Kidney (tissue), 14 donors: ENCODE results near the gene NRXN2. TPM values are rescaled to one million over a fixed set of nuclear protein-coding genes. Genes with fewer than 3 reads are reported as not detected.

ENCODE experiments used
- DNase-seq, 5 donors: peaks; one replicate each; pipeline ENCODE4 v3.0.0-alpha.2; 2013 to 2020
- FAIRE-seq: peaks from 2 replicates; lab custom pipeline; 2012; peaks lifted over from hg19 to GRCh38; lab: Jason Lieb, UNC
- H3K27ac ChIP-seq, 2 donors: one replicate each; pipeline ENCODE4 v1.7.0; 2013; ENCODE audit warnings: low read depth in 2 of 2, low read length in 2 of 2, inconsistent platforms in 1 of 2
- H3K27me3 ChIP-seq: one replicate; pipeline ENCODE4 v1.7.1; 2013; ENCODE audit warnings: low read length, inconsistent platforms; ENCODE audit not compliant: control insufficient read depth, insufficient read depth
- H3K36me3 ChIP-seq, 3 donors: one replicate each; pipeline versions ENCODE4 v1.7.0 to v1.7.1; 2013; ENCODE audit warnings: low read length in 3 of 3, control low read depth in 1 of 3, inconsistent platforms in 1 of 3; ENCODE audit not compliant: insufficient read depth in 3 of 3, control insufficient read depth in 2 of 3
- H3K4me1 ChIP-seq, 3 donors: one replicate each; pipeline versions ENCODE4 v1.7.0 to v1.7.1; 2013; ENCODE audit warnings: low read length in 3 of 3, inconsistent platforms in 1 of 3, low read depth in 1 of 3; ENCODE audit not compliant: control insufficient read depth in 2 of 3, insufficient read depth in 2 of 3
- H3K4me3 ChIP-seq, 3 donors: one replicate each; pipeline versions ENCODE4 v1.7.0 to v1.8.1; 2013; ENCODE audit warnings: low read length in 3 of 3, control low read depth in 1 of 3, inconsistent platforms in 1 of 3
- H3K9ac ChIP-seq, 3 donors: one replicate each; pipeline versions ENCODE4 v1.7.0 to v1.7.1; 2013; ENCODE audit warnings: low read length in 3 of 3, control low read depth in 1 of 3, inconsistent platforms in 1 of 3
- H3K9me3 ChIP-seq, 3 donors: one replicate each; pipeline versions ENCODE4 v1.7.0 to v1.7.1; 2013; ENCODE audit warnings: low read length in 3 of 3, control low read depth in 1 of 3, inconsistent platforms in 1 of 3; ENCODE audit not compliant: control insufficient read depth in 2 of 3, insufficient read depth in 1 of 3
- intact Hi-C: fragments of 100-400 bp; cut with DNase I; formaldehyde crosslinking; loops from one replicate; pipeline ENCODE4 v1.11.1; 2022
- polyA plus RNA-seq: library from polyadenylated mRNA; stranded (reverse); fragments of 350-450 nt; fragmentation: Illumina TruSeq; extraction: RNeasy Lipid Tissue Mini Kit (QIAGEN cat#74804); gene quantifications from one replicate; pipeline ENCODE4 v1.2.3, GENCODE V29; 2014; ENCODE audit warnings: low read depth, low replicate concordance; ENCODE audit not compliant: insufficient read depth
- total RNA-seq: library from RNA; stranded (reverse); fragmentation: NEBNext Ultra II Directional; extraction: Animal tissue kit (Norgen Biotek cat#: 25700); gene quantifications from one replicate; pipeline ENCODE4 v1.2.1, GENCODE V29; 2021
- TF ChIP-seq, protein P1 (sequence below): IDR thresholded peaks from 3 replicates; pipeline ENCODE4 v1.5.1; 2012; ENCODE audit warnings: mild to moderate bottlenecking, moderate library complexity, borderline replicate concordance; ENCODE audit not compliant: insufficient read depth; ENCODE audit errors: extremely low read depth
- donor health status: control.
- donor health status: control.
- donor health status: control.
- donor health status: control.
- donor health status: control.
- donor health status: DM: yes; HTN: yes; CAD: no.
- donor health status: Normal renal cell carcinoma (clear cell type).

The NRXN2 gene
- total and polyA plus RNA-seq, 2 donors from 2014 or later: 13.3 to 22.0 TPM

DNA sequence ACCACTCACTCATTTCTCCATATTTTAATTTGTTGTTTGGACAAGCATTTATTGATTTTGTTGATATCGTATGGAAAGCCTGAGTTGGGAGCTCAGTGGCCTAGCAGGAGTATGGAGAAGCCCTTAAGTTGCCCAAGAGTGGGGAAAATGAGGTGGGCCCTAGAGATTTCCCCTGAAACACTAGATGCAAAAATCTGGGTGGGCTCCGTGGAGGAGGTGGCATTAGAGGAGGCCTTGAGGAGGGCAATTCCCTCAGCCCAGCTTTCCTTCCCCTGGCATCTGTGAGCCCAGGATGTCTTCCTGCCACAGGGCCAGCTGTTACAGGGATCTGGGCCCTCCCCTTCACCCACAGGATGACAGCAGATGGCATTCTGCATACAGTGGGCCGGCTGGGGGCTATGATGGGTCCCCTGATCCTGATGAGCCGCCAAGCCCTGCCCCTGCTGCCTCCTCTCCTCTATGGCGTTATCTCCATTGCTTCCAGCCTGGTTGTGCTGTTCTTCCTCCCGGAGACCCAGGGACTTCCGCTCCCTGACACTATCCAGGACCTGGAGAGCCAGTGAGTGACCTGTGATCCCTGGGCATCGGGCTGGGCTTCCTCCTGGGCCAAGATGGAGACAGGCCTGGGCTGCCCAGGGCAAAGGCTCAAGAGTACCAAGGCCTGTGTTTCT, 153.6 kb downstream of the NRXN2 start:
- DNase-seq (peak in 1 of 5 donors; percentile 5), FAIRE-seq (no peak)
- Histone ChIP-seq H3K27ac (no peak overlapping the region), H3K4me3 (no peak overlapping the region), H3K9me3 (no peaks in the 10 kb centered on the region), H3K4me1 (no peaks in the 10 kb centered on the region), H3K36me3 (peaks cover 0 to 3% (median 0%) of the 10 kb centered on the region in 3 donors), H3K27me3 (no peaks in the 10 kb centered on the region), H3K9ac (no peak overlapping the region)
- intact Hi-C loops: no loop called here
- TF ChIP-seq, protein P1, sequence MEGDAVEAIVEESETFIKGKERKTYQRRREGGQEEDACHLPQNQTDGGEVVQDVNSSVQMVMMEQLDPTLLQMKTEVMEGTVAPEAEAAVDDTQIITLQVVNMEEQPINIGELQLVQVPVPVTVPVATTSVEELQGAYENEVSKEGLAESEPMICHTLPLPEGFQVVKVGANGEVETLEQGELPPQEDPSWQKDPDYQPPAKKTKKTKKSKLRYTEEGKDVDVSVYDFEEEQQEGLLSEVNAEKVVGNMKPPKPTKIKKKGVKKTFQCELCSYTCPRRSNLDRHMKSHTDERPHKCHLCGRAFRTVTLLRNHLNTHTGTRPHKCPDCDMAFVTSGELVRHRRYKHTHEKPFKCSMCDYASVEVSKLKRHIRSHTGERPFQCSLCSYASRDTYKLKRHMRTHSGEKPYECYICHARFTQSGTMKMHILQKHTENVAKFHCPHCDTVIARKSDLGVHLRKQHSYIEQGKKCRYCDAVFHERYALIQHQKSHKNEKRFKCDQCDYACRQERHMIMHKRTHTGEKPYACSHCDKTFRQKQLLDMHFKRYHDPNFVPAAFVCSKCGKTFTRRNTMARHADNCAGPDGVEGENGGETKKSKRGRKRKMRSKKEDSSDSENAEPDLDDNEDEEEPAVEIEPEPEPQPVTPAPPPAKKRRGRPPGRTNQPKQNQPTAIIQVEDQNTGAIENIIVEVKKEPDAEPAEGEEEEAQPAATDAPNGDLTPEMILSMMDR: no peak

DNA sequence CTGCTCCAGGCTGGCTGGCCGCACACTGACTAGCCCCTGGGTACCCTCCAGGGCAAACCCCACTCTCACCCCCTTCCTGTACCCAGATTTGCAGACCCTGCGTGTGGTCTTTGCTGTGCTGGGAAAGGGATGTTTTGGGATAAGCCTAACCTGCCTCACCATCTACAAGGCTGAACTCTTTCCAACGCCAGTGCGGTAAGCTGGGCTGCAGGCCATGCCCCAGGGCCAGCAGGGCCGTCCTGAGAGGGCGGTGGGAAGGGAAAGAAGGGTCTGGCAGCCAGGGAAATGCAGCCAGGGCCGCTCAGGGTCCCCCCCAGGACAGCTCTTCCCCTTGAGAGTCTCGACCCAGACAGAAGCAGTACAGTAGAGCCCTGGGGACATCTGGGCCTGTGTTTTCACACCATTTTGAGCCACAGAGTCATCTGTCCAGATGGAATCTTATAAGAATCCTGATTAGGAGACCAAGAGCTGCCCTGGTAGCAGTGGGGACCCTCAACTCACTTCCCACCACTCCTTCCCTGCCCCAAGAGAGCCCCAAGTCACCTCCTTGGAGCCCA, 154.3 kb downstream of the NRXN2 start:
- Histone ChIP-seq H3K36me3 (peaks cover 0 to 3% (median 0%) of the 10 kb centered on the region in 3 donors), H3K4me3 (no peak overlapping the region), H3K9ac (no peak overlapping the region), H3K27me3 (no peaks in the 10 kb centered on the region), H3K9me3 (no peaks in the 10 kb centered on the region), H3K4me1 (no peaks in the 10 kb centered on the region), H3K27ac (no peak overlapping the region)
- FAIRE-seq: no peak
- DNase-seq: peak in 2 of 5 donors; percentile 3 to 35
- TF ChIP-seq, protein P1: no peak
- intact Hi-C loops: no loop called here

DNA sequence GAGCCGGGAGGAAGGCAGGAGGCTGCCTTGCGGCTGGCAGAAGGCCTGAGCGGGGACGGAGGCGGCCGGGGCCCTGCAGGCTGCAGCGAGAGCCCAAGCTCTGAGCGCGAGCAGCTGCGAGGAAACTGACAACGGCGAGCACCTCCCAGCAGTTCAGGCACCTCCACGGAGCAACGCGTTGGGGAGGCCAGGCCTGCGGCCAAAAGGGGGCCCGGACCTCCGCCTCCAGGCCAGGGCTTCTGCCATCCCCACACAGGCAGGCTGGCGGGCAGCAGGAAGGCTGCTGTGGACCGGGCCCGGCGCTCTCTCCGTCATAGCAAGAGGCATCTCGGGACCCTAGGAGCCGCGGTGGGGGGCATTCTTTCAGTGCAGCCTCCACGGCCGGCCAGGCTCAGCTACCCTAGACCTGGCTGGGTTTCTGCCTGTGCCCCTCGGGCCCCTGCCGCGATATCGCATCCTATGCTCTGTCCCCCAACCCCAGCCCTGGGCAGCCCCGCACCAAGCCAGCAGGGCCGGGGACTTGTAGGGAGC, 154.9 kb downstream of the NRXN2 start:
- Histone ChIP-seq H3K9ac (no peak overlapping the region), H3K4me1 (no peaks in the 10 kb centered on the region), H3K27me3 (no peaks in the 10 kb centered on the region), H3K36me3 (peaks cover 0 to 3% (median 0%) of the 10 kb centered on the region in 3 donors), H3K4me3 (no peak overlapping the region), H3K9me3 (no peaks in the 10 kb centered on the region), H3K27ac (no peak overlapping the region)
- no peak for FAIRE-seq
- intact Hi-C loops: no loop called here
- TF ChIP-seq, protein P1: no peak
- DNase-seq: peak in 3 of 5 donors; percentile 8 to 58 (median 36)
